Measurements from ENCODE around the gene GNG12. TPM values are rescaled to one million over a fixed set of nuclear protein-coding genes. Genes with fewer than 3 reads are reported as not detected.

The GNG12 gene
- total and polyA plus RNA-seq, 8 donors = 51.2 to 71.9 (median 57.1) TPM

DNA sequence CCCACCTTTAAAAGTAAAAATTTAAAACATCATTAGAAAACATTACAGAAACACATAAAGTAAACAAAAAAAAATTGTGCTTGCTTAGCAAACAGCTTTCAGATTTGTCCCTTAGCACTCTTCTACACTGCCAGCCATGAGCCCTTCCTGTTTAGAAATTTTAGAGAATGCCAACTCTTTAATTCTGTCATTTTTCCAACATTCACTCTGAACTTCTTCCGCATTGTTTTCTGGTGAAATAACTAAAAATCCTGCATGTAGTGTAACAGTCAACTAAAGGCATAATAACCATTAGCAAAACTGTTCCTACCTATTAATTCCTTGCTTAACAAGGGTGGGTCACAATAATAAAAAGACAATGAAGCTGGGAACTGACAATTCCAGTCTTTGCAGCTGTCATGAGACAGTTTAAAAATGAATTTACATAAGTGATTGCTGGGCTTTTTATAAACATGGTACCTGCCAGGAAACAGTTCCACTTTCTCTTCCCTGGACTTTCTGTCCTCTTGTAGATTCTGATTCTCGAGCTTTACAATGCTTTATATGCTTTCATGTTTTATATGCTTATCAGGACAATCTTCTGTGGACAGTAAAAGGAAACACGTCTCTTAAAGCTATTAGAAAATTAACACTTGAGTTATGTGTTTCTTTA, 19.0 kb downstream of the GNG12 start:
- ATAC-seq (peak; percentile 68), DNase-seq (peak in 2 of 4 donors; percentile 49 to 62)
- Histone ChIP-seq H3K27ac (peak overlapping the region; percentile 54 to 74), H3K27me3 (no peaks in the 10 kb centered on the region), H3K9me3 (no peaks in the 10 kb centered on the region), H3K4me3 (no peak overlapping the region), H3K36me3 (no peaks in the 10 kb centered on the region), H3K4me1 (peaks cover 11 to 12% of the 10 kb centered on the region in 2 donors)
- TF ChIP-seq, protein P1, sequence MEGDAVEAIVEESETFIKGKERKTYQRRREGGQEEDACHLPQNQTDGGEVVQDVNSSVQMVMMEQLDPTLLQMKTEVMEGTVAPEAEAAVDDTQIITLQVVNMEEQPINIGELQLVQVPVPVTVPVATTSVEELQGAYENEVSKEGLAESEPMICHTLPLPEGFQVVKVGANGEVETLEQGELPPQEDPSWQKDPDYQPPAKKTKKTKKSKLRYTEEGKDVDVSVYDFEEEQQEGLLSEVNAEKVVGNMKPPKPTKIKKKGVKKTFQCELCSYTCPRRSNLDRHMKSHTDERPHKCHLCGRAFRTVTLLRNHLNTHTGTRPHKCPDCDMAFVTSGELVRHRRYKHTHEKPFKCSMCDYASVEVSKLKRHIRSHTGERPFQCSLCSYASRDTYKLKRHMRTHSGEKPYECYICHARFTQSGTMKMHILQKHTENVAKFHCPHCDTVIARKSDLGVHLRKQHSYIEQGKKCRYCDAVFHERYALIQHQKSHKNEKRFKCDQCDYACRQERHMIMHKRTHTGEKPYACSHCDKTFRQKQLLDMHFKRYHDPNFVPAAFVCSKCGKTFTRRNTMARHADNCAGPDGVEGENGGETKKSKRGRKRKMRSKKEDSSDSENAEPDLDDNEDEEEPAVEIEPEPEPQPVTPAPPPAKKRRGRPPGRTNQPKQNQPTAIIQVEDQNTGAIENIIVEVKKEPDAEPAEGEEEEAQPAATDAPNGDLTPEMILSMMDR (IDR thresholded peaks at IDR 0.05) = no peak
- intact Hi-C loops (cut with DNase I) = no loop called here

DNA sequence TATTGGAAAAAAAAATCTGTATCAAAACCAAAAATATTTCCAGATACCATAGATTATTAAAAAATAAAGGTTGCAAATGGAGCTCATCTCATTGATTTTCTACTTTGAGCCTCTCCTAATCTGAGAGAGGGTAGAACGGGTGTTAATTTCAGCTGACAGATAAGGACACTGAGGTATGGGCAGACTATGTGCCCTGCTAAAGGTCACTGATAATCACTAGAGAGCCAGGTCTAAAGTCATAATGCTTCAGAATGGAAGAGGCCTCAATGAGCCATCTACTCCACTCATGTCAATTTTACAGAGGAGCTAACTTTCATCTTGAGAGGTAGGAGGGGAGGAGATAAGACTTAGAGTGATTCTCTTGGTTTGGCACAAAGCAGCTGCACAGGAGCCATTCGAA, 21.0 kb downstream of the GNG12 start:
- DNase-seq (no peak), ATAC-seq (no peak)
- Histone ChIP-seq H3K4me3 (no peak overlapping the region), H3K9me3 (no peaks in the 10 kb centered on the region), H3K36me3 (no peaks in the 10 kb centered on the region), H3K27me3 (no peaks in the 10 kb centered on the region), H3K27ac (no peak overlapping the region), H3K4me1 (peaks cover 11 to 12% of the 10 kb centered on the region in 2 donors)
- intact Hi-C loops (cut with DNase I) = no loop called here
- TF ChIP-seq, protein P1 (IDR thresholded peaks at IDR 0.05) = no peak

DNA sequence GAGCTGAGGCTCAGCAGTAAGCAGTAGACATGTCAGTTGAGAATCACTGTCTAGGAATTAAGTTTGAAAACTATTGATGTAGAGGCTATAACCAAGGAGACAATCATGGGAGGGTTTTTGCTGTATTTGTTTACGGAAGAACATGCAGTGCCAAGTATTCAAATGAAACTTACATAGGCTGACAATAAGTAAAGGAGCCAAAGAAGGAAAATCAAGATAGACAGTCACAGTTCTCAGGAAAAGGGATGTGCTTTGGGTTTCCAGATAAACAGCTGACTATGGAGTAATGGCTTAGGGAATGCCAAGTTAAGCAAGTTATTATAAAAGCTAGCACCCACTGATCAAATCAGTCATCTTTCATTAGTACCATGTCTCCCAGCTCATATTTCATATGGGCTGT, 21.5 kb downstream of the GNG12 start:
- intact Hi-C loops (cut with DNase I) = no loop called here
- DNase-seq = peak in 1 of 4 donors; percentile 49
- Histone ChIP-seq H3K4me1 (peaks cover 11 to 12% of the 10 kb centered on the region in 2 donors), H3K27me3 (no peaks in the 10 kb centered on the region), H3K9me3 (no peaks in the 10 kb centered on the region), H3K27ac (no peak overlapping the region), H3K36me3 (no peaks in the 10 kb centered on the region), H3K4me3 (no peak overlapping the region)
- no peak for ATAC-seq
- TF ChIP-seq, protein P1 (IDR thresholded peaks at IDR 0.05) = no peak

DNA sequence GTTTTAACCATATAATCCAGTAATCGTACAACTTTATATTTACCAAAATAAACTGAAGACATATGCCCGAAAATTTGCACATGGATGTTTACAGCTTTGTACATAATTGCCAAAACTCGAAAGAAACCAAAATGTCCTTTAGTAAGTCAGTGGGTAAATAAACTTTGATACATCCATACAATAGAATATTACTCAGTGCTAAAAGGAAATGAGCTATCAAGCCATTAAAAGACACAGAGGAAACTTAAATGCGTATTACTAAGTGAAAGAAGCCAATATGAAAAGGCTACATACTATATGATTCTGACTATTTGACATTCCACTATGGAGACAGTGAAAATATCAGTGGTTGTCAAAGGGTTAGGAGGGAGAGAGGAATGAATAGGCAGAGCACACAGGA, 23.4 kb downstream of the GNG12 start:
- ATAC-seq = no peak
- intact Hi-C loops (cut with DNase I) = no loop called here

GRCh38 chr1:67807282-67807681, 26.0 kb downstream of the GNG12 start:
- DNase-seq (no peak), ATAC-seq (no peak)
- no peak overlapping the region for H3K27ac ChIP-seq
- no peaks in the 10 kb centered on the region for H3K27me3 ChIP-seq
- TF ChIP-seq, protein P1 (IDR thresholded peaks at IDR 0.05) = no peak
- no peak overlapping the region for H3K4me3 ChIP-seq
- no peaks in the 10 kb centered on the region for H3K36me3 ChIP-seq
- H3K9me3 ChIP-seq = no peaks in the 10 kb centered on the region
- intact Hi-C loops (cut with DNase I) = no loop called here
- H3K4me1 ChIP-seq = peaks cover 0 to 6% of the 10 kb centered on the region in 2 donors

More for the DNA sequence above, 23.4 kb downstream of the GNG12 start:
- H3K9me3 ChIP-seq = no peaks in the 10 kb centered on the region
- no peak for DNase-seq
- peaks cover 11 to 12% of the 10 kb centered on the region in 2 donors for H3K4me1 ChIP-seq
- TF ChIP-seq, protein P1 (IDR thresholded peaks at IDR 0.05) = no peak
- no peaks in the 10 kb centered on the region for H3K36me3 ChIP-seq
- H3K27ac ChIP-seq = no peak overlapping the region
- H3K27me3 ChIP-seq = no peaks in the 10 kb centered on the region
- H3K4me3 ChIP-seq = no peak overlapping the region

All from left lung (tissue), 10 donors.